ENCODE measurements around the gene PRIMPOL. TPM values are rescaled to one million over a fixed set of nuclear protein-coding genes. Genes with fewer than 3 reads are reported as not detected.
"Not testable (repeated sequence)": the region's sequence is repeated elsewhere in the genome, so short reads cannot be mapped to it uniquely, and the experiment has no call there.

The PRIMPOL gene
- total RNA-seq, 1 donor from 2014 or later = 17.7 TPM

DNA sequence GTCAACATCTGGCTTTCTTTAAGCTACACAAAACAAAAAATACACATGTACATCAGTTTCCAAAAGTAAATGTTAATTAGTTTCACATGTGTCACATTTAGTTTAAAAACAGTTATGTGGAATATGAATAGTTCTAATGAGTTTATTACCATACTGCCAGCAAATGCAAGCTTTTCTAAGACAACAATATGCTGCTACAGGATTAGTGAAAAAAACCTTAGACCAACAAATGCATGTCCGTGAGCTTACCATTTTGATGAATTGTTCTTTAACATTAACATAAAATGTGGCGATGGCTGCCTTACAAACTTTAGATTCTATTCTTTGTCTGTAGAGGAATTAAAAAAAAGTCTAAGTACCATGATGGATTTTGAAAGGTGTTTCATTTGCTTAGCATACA, 52.6 kb downstream of the PRIMPOL start:
- intact Hi-C loops (cut with micrococcal nuclease) = no loop called here

- intact Hi-C loops (cut with micrococcal nuclease) = no loop called here
These were observed 56.2 kb downstream of the PRIMPOL start for GRCh38 chr4:184705692-184706091.

DNA sequence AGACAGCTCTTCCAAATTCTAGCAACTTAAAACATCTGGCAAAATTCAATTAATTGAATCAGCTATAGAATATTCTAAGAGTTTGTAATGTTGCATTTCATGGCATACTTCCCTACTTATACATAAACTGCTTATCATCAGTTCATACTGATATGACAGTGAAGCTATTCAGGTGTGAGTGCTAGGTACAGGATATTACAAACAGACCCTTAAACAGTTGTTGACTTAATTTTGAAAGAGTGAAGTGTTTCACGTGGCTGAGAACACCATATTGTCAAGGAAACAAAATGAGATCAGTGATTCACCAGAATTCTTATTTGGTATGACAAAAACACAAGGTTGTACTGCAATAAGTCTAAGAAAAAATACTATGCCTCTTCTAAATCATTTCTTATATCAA, 56.9 kb downstream of the PRIMPOL start:
- intact Hi-C loops (cut with micrococcal nuclease) = no loop called here

DNA sequence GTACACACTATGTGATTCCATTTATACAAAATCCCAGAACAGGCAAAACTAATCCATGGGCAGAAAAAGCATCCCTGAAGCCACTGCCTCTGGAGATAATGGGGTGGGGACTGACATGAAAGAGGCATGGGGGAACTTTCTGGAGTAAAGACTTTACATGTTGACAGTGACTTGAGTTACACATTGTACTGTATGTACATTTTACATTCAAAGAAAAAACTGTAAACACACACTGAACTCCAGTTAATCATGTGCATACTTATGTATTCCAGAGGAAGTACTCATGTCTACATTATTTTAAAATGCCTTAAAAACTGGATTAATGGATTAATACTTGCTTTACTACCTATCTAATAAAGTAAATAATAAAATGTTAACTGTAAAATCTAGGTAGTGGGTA, 62.8 kb downstream of the PRIMPOL start:
- intact Hi-C loops (cut with micrococcal nuclease) = no loop called here

- intact Hi-C loops (cut with micrococcal nuclease) = no loop called here
These were observed 64.3 kb downstream of the PRIMPOL start for GRCh38 chr4:184713887-184714286.

- intact Hi-C loops (cut with micrococcal nuclease) = no loop called here
These were observed 66.0 kb downstream of the PRIMPOL start for GRCh38 chr4:184715526-184715925.

GRCh38 chr4:184719407-184719806, 69.9 kb downstream of the PRIMPOL start:
- intact Hi-C loops (cut with micrococcal nuclease) = no loop called here

GRCh38 chr4:184721254-184721653, 71.7 kb downstream of the PRIMPOL start:
- intact Hi-C loops (cut with micrococcal nuclease) = no loop called here

GRCh38 chr4:184722798-184723197, 73.3 kb downstream of the PRIMPOL start:
- intact Hi-C loops (cut with micrococcal nuclease) = no loop called here

DNA sequence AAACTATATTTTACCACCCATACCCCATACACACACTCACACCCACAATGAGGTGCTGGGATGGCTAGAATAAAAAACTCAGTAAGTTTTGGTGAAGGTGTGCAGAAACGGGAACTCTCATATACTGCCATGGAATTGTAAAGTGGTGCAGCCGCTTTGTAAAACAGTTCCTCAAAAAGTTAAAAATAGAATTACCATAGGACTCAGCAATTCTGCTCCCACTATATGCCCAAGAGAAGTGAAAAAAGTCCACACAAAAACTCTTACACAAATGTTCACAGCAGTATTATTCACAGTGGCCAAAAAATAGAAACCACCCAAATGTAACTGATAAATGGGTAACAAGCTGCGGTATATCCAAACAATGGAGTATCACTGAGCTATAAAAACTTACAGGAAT, 77.9 kb downstream of the PRIMPOL start:
- intact Hi-C loops (cut with micrococcal nuclease) = no loop called here

GRCh38 chr4:184728858-184729257, 79.3 kb downstream of the PRIMPOL start:
- intact Hi-C loops (cut with micrococcal nuclease) = no loop called here

- intact Hi-C loops (cut with micrococcal nuclease) = loop anchor here (5.0 kb wide), 3 partner anchors 63 to 1288 kb away; partner anchors contain the start of gene CDKN2AIP
These were observed 80.4 kb downstream of the PRIMPOL start for GRCh38 chr4:184729946-184730345.

GRCh38 chr4:184731056-184731455, 81.5 kb downstream of the PRIMPOL start:
- intact Hi-C loops (cut with micrococcal nuclease) = loop anchor here (5.0 kb wide), 3 partner anchors 64 to 1289 kb away; partner anchors contain the start of gene CDKN2AIP

DNA sequence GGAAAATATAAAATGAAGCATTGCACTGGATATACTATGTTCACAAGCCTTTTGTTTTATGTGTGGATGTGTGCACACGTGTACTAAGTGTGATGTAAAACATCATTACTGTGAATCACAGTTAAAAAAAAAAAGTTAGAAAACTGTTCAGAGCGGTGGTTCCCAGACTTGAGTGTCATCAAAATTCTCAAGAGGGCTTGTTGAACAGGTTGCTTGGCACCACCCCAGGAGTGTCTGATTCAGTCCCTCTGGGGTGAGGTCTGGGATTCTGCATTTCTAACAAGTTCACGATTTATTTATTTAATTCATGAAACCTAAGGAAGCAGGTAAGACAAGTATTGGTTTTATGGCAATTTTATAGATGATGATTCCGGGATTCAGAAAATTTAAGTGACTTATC, 82.6 kb downstream of the PRIMPOL start:
- intact Hi-C loops (cut with micrococcal nuclease) = loop anchor here (5.0 kb wide), 3 partner anchors 65 to 1290 kb away; partner anchors contain the start of gene CDKN2AIP

DNA sequence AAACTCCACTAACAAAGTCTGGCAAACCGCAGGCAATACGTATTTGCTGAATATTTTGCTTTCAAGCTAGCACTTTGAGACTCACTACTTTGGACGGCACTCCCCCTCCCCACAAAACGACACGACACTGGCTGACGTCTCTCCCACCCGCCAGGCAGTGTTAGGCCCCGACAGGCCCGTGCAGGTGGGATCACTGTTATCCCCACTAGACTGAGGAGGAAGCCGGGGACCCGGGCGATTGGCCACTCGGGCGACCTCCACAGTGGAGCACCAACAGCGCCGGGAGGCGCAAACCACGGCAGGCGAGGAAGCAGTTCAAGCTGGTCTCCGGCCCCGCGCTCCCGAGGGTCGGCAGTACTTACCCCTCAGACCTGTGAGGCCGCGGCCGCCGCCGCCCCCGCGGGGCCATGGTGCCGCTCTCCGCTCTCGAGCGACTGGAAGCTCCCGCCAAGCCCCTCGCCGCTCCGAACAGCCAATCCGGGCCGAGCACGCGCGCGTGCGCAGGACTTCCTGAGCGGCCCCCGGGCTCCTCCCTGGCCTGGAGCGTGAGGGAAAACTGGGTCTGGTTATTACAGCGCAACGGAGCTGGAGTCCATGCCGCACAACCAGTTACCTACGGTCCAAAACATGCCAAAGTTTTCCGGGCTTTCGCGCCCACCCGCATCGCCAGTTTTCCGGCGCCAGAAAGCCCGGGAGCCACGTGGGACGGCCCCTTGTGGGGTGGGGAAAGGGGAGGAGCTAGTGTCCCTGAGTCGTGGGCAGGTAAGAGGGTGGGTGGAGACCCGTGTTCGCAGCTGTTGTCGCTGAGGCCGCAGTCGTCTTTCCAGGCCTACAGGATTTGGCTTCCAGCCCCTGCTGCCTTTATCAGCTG, 84.4 kb downstream of the PRIMPOL start, which contains the start of gene CENPU:
CENPU (minus strand) TSS at position 443 of the 871 bp plus-strand sequence; CDS start at position 409, 34 bp downstream.
- intact Hi-C loops (cut with micrococcal nuclease) = loop anchor here (1.0 to 5.0 kb wide), 11 partner anchors 28 to 1292 kb away; partner anchors contain the start of genes ACSL1, CASP3, CDKN2AIP and IRF2

DNA sequence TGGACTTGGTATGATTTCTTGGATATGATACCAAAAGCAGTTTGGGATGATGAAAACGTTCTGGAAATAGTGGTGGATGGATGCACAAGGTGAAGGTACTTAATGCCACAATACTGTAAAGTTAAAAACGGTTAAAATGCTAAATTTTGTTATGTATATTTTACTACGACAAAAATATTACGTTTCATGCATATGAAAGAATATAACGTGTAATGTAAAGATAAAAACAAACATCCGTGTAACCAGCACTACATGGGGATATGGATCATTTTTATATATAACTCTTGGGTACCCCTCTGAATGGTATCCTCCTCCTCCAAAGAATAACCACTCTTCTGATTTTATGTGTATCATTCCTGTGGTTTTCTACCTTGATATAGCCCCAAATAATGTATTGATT, 85.2 kb downstream of the PRIMPOL start:
- intact Hi-C loops (cut with micrococcal nuclease) = loop anchor here (1.0 to 5.0 kb wide), 11 partner anchors 28 to 1292 kb away; partner anchors contain the start of genes ACSL1, CASP3, CDKN2AIP and IRF2

DNA sequence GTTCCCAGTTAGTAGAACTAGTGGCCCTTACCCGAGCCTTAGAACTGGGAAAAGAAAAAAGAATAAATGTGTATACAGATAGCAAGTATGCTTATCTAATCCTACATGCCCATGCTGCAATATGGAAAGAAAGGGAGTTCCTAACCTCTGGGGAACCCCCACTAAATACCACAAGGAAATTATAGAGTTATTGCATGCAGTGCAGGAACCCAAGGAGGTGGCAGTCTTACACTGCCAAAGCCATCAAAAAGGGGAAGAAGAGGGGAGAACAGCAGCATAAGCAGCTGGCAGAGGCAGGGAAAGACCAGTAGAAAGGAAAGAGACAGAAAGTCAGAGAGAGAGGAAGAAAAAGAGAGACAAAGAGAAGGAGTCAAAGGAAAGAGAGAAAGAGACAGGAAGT, 90.0 kb downstream of the PRIMPOL start:
- intact Hi-C loops (cut with micrococcal nuclease) = not testable (repeated sequence)

DNA sequence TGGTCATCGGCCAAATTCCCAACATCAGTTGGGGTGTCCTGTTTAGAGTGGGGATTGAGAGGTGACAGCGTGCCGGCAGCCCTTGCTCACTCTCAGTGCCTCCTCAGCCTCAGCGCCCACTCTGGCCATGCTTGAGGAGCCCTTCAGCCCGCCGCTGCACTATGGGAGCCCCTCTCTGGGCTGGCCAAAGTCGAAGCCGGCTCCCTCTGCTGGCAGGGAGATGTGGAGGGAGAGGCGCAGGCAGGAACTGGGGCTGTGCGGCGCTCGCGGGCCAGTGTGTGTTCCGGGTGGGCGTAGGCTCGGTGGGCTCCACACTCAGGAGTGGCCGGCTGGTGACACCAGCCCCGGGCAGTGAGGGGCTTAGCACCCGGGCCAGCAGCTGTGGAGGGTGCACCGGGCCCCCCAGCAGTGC, 91.4 kb downstream of the PRIMPOL start:
- intact Hi-C loops (cut with micrococcal nuclease) = loop anchor here (10.0 kb wide), 1 partner anchor 394 kb away; no protein-coding TSS in a partner anchor

GRCh38 chr4:184741651-184742050, 92.1 kb downstream of the PRIMPOL start:
- intact Hi-C loops (cut with micrococcal nuclease) = loop anchor here (10.0 kb wide), 1 partner anchor 393 kb away; no protein-coding TSS in a partner anchor

DNA sequence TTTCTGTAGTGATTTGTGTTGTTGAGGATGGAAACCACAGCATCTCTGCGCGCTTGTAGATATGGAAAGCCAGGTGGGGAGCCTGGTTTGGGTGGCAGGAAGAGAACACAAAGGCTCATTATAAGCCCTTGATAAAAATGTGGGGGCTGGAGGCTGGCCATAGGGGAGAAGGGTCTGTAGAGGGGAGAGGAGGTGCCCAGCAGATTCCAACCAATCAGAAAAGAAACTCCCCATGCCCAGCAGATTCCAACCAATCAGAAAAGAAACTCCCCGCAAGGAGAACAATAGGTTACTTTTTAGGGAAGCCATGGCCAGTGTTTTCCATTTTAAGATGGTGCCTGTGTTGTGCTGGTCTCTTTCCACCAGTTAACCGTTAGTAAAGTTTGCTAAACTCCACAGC, 94.1 kb downstream of the PRIMPOL start:
- intact Hi-C loops (cut with micrococcal nuclease) = loop anchor here (10.0 kb wide), 1 partner anchor 391 kb away; no protein-coding TSS in a partner anchor

DNA sequence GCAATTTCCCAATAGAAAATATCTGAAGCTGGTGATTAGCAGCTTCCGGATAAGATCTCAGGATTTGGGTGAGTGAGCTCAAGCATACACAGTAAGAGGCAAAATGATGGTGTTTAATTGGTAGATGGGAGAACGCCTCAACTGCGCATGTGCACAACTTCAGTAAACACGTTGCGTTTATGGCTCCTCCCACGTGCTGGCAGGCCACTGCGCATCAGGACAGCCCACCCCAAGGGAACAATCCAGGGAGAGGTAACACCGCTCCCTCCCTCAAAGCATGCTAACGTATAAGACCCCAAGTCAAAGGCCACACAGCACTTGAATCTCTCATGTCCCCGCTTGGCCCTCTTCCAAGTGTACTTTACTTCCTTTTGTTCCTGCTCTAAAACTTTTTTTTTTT, 94.7 kb downstream of the PRIMPOL start:
- intact Hi-C loops (cut with micrococcal nuclease) = loop anchor here (10.0 kb wide), 1 partner anchor 391 kb away; no protein-coding TSS in a partner anchor

Data from T-helper 2 cell treated with Interferon-gamma antibody and Interleukin-4, amounts not matched to agents 100 ng/mL and 5 ng/mL, for 36 hours (primary cell).